ENCODE results near the gene NME9.

Gene NME9

DNA sequence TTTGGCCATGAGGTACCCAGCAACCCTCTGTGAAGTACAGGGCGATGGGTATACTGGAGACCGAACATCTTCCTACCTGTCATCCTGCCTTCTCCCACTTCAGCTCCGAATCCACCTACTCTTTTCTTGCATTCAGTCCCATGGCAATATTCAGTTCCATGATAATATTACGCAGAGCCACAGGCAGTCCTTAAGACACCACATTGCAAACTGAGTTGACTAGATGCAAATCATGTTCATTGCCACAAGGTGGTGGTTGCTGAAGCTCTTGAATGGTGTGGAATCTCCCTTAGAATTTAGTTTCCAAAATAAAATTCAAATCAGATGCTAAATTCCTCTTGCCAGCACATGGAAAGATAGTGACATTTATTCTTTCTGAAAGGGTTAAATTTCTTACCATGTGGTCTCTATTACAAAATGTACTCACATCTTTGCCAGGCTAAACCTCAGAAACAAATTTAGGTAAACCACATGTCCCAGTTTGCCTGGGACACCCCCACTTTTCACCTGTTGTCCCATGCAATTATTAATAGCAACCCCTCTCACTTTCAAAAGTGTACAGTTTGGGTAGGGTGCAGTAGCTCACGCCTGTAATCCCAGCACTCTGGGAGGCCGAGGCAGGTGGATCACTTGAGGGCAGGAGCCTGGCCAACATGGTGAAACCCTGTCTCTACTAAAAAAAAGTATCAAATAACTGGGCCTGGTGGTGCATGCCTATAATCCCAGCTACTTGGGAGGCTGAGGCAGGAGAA, 1.7 kb upstream of the NME9 start:
- no peak for DNase-seq

DNA sequence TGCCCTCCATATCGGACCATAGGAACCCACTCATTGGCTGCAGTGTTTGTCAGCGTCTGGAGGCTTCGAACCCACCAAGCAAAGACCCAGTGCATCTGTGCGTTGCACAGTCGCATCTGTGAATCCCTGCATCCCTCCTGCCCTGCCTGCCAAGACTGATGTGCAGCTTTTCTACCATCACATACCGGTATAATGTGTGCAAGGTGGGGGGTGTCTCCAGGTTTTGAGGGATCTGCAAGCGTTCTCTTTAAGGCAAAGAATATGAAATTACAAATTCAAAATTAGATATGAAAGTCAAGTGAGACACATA, 288 bp upstream of the NME9 start:
- DNase-seq: no peak

DNA sequence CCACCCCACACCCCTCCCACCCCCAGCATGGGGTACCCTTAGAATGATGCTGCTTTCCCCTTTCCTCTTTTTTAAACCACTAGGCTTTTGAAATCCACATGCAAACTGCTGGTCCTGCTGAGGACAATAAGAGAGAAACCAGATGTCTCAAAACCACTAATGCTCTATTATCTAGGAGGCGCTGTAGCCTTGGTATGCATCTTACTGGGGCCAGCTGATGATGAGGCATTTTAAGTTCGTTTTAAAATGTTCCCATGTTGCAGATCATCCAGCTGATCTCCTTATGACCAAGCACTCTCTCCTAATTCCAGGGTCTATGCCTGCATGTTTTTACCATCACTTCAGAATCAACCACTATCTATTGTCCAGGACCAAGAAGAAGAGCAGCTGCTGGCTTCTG, 1.3 kb downstream of the NME9 start:
- no peak for DNase-seq

DNA sequence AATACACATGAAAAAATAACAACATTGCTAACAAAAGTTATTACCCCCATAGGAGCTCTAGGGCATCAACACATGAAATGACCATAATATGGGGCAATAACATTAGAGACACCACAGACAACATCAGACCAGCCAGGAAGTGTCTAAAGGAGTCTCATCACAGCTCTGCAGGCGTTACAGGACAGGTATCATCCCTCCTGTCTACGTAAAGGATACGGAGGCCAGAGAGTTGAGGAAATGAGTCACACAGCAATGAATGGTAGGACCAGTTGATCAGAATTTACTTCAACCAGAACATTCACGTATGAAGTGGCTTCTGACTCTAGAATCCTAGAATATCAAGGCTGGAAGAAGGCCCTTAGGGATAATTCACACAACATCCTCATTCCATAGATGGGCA, 1.8 kb downstream of the NME9 start:
- DNase-seq: no peak

DNA sequence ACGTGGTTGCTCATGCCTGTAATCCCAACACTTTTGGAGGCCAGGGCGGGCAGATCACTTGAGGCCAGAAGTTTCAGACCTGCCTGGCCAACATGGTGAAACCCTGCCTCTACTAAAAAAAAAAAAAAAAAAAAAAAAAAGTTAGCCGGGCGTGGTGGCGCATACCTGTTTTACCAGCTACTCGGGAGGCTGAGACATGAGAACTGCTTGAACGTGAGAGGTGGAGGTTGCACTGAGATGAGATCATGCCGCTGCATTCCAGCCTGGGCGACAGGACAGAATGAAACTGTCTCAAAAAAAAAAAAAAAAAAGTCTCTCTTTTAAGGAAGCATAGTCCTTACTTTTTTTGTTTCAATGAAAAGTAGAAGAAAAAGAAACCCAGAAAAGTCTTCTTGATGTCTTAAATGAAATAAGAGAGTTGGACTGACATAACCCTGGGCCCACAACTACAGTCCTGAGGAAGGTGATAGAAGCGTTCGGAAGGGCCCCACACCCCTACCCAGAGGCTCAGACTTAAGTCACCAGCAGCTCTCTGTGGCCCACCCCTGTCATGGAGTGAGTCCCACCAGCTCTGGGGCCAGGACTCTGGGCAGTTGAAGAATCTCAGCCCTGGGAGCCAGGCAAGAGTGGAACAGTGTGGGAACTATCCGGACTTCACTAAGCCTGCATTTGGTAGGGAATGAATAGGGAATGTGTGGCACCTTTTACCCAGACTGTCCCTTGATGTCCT, 2.6 kb downstream of the NME9 start:
- DNase-seq: no peak

DNA sequence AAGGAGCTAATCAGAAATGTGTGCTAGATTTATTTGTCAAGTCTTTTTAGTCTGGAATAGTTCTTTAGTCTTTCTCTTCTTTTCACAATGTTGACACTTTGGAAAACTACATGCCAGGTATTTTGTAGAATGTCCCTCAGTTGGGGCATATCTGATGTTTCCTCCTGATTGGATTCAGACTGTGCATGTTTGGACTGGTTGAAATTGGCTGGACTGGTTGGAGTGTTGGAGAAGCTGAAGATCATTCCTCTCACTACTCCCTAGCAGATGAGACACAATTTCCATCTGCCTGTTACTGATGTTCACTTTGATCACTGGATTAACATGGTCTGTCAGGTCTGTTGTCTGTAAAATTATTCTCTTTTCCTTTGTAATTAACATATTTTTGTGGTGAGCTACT, 3.7 kb downstream of the NME9 start:
- DNase-seq: no peak

DNA sequence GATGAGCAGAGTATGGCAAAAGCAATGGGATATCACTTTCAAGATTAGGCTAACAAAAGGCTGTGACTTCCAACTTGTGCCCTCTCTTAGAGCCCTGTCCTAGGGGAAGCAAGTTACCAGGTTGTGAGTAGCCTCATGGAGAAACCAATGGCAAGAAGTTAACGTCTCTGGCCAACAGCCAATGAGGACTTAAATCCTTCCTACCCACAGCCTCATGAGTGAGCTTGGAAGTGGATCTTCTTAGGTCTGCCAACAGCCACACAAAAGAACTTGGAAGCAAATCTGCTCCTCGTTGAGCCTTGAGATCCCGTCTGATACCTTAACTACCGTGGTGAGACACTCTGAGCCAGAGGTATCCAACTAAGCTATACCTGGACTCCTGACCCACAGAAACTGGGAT, 5.7 kb downstream of the NME9 start:
- no peak for DNase-seq

DNA sequence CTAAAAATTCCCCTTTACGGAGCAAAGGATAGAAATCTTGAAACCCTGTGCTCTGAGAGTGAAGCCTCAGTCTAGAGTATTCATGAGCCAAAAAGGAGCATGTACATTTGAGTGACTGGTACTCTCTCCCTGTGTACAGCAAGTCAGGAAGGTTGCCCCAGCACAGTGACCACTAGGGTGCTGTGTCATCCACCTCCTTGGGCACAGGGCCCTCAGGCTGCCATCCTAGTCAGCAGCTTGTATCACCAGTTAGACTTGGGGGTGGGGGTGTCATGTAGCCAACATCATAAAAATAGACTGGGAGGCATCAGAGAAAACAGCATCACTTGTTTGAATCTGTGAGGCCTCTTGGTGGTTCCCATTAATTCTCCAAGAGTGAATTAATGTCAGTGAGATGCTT, 12.0 kb downstream of the NME9 start:
- no peak for DNase-seq

DNA sequence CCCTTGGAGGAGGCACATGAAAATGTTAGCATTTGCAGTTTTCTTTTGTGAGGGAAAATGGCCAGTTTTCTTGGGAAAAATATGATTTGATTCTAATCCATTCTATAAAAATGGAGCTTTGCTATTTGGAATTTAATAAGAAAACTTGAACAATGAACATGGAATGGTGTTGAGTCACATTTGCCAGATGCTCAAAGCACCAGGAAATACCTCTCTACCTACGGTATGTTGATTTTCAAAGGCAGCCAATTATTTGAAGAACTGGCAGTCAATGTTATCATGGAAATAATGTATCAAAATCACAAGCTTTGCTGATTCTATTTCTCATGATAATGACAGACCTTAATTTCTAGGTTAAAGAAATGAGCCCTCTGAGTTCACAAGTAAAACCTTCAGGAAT, 14.9 kb downstream of the NME9 start:
- DNase-seq: no peak

DNA sequence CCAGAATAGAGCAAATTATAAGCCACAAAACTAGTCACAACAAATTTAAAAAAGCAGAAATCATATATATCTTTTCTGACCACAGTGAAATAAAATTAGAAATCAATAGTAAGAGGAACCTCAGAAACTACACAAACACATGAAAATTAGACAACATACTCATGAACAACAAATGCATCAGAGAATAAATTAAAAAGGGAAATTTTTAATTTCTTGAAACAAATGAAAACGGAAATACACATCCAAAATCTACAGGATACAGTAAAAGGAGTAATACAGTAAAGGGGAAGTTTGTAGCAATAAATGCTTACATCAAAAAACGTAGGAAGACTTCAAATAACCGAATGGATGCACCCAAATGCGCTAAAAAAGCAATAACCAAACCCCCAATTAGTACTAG, 19.2 kb downstream of the NME9 start:
- DNase-seq: no peak

DNA sequence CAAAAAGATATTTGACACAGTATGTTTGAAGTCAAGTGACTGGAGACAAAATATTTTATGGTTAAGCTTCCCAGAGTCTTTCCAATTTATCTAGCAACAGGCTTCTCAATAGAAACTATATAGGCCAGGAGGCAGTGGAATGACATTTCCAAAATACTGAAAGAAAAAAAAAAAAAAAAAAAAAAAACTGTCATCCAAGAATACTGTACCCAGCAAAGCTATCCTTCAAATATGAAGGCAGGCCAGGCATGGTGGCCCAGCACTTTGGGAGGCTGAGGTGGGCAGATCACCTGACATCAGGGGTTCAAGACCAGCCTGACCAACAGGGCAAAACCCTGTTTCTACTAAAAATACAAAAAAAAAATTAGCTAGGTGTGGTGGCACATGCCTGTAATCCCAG, 20.9 kb downstream of the NME9 start:
- no peak for DNase-seq

DNA sequence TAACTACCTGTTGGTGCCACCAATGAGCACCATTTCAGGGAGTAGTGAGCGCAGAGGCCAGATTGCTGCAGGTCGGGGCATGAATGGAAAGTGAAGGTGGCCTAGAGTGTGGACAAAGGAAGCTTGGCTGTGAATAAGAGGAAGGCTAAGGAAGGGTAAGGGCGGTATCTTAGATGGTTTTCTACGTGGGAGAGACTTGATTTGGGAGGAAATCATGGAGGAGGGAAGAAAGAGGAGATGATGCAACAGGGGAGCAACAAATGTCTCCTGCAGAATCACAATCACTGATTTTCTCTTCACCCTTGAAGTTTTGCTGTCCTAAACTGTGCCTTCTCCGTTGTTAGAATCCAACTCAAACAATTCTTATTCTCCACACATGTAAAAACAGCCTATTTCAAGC, 21.8 kb downstream of the NME9 start:
- no peak for DNase-seq

DNA sequence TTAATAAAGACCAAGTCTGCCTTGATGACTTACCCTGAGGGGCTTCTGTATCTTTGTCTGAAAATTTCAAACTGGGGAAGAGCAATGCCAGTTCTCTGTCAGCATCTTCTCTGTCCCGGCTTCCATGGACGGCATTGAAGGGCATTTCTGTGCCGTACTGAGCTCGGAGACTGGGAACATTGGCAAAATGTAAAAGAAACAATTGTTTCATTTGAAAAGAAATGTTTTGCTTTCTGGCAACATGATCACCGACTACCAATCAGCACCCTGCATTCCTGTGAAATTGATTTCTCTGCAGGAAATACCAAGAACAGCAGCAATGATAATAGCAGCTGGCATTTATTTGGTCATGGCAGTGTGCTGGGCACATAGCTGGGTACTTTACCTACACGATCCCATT, 26.2 kb downstream of the NME9 start:
- DNase-seq: no peak

DNA sequence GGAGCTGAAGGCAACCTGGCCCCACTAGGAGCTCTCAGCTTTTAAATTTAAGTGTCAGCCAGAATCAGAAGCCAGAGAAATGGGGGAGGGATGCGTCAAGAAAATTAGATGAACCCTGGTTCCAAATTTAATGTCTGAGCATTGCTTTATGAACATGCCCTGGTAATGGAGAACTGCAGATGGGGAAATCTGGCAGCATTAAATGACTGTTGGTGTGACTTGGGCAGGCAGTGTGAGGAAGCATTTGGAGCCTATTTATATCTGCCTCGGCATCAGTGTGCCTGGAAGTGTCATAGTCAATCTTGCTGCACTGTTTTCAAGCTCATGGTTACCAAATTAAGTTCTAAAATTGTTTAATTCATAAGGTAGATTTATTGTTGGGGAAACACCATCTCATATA, 29.0 kb downstream of the NME9 start:
- DNase-seq: no peak

DNA sequence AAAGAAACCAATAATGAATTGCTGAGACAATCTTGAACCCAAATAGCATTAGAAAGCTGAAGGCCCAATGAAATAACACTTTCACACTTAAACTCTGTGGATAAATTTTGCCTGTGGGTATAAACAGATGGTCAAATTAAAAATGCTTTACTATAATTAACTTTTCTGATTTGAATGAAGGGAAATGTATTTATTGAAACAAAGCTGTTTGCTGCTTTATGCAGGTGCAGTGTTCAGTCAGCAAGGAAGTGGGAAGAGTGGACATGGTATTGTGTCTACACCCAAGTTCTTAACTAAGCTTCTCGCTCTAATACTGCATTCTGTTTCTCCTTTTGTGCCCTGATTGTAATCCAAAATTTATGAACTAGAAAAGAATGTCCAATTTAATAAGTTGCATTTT, 31.8 kb downstream of the NME9 start:
- DNase-seq: no peak

DNA sequence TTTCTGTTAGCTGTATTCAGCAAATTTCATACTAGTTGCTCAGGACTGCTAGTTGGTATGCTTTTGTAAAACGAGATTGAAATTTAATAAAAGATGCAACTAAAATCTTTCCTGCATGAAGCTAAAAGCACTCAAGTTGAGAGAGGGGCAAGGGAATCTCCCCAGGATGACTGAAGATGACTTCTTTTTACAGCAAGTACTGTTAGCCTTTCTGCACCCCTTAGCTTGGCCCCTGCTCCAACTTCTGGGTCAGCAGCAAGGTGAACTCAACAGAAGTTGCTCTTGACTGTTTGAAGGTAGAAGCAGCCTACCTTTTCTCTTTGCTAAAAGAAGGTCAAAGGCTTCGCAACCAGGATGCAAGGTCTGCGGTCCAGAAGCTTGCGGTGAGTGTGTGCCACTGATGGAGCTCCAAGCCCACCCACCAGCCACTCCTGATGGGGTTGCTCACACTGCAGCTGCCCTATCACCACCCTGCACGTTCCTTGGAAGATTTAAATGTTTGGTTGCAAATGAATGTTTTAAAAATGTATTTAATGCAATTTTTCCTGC, 32.5 kb downstream of the NME9 start:
- no peak for DNase-seq

DNA sequence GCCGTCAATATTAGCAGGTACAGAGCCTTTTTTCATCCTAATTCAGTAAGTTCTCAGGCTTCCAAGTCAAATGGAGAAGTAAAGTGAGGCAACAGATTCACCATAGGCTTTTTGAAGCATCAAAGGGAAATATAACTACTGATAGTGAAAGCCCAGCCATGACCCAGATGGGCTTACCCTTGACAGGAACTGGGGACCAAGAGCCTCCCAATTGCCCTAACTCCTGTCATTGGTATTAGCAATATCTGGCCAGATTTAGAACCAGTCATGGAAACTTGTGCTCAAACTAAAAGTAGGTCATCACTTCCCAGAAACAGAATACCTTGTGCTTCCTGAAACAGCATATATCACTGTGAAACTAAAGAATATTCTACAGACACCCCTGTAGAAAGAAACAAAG, 33.0 kb downstream of the NME9 start:
- no peak for DNase-seq

DNA sequence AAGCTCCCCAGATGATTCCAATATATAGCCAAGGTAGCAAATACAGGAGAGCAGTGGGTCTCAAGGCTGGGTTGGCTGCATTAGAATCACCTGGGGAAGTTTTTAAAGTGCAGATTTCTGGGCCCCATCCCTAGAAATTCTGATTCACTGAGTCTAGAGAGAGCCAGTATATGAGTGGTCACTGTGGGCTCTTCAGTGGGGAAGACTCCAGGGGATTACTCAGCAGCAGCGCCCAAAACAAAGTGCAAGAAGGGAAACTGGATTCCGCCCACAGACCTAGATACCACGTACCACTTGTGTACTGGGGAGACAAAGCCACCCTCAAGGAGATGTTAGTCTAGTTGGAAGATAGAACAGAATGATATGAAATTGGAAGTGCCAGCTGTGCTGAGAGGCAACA, 40.0 kb downstream of the NME9 start:
- DNase-seq: no peak

DNA sequence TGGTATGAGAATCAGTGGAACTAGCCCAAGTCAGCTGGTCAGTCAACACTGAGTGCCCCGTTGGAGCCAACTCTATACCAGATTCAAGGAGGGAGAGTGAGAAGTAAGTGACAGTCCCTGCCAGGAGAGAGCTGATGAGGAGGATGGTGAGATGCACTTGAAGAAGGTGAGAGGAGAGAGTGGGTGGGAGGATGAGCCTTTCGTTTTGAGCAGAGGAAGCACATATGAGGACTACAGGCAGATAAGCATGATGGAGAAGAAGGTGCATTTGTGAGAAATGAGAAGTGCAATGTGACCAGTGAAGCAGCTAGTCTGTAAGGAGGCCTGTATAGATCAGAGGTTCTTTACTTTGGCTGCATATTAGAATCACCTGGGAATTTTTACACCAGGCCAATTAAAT, 40.4 kb downstream of the NME9 start:
- no peak for DNase-seq

DNA sequence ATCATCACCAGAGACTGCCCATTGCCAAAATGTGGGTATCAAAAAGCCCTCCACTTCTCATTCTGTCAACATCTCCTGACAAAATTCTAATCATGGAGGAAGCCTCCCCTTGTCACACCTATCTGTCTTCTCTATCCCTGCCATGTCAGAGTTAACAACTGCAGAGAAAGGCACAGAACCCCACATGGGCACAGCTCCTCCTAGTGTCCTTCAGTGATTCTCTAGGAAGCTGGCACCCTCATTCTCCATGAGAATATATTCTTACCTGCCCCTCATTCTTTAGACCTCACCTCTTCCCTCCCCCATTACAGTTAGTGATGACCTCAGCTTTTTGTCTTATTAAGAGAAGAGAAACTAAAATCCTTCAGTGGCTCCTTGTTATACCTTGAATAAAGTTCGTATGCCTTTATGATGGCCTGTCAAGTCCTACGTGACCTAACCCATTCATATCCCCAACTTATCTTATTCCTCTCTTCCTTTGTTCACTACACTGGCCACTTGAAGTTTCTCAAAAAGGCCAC, 44.6 kb downstream of the NME9 start:
- no peak for DNase-seq

DNA sequence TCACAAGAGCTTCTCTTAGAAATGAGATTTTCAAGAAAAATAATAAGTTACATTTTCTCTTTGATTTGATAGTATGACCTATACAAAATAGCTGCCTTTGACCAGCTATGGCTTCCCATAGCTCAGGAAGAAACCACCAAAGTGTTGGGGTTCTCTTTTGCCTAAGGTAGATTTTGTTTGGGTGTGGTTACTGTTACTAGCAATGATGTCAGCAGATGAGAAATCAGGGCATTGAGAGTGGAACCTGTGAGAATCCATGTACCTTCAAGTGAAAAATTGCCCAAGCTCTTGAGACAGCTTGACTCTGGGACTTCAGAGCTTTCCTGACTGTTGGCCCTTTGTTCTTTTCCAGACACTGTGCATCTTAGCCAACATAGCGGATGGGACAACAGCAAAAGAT, 45.6 kb downstream of the NME9 start:
- DNase-seq: no peak

DNA sequence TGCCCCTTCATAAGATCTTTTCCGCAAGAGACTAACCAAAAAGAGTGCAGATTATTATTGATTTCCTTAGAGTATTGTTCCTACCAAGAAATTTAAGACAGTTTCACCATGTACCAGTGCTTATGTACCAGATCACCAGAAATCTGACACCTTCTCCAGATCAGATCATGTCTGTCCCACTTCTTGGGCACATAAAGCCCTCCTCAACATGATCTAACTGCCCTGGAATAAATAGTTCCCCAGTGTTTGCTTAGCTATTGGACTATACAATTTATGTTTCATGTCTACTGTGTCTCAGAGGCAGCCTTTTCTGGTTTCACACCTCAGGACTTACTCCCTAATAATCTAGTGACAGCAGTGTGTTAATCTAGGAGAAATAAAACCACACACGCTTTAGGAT, 46.8 kb downstream of the NME9 start:
- DNase-seq: no peak

DNA sequence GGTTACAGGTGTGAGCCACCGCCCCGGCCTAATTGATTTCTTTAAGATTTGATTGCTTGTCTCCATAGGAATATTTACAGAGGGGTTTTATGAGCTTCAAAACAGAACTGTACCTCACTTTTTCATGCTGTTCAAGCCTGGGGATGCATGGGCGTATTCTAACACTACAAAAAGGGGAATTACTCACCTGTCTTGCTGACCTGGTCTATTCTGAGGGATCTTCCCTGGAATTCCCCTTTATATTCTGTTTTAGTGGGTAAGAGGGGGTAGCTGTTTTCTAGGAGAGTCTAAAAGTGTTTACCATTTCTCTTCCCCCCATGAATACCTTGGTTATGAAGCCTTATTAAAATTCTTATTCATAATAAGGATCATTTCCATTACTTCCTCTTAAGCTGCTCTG, 48.1 kb downstream of the NME9 start:
- DNase-seq: no peak

DNA sequence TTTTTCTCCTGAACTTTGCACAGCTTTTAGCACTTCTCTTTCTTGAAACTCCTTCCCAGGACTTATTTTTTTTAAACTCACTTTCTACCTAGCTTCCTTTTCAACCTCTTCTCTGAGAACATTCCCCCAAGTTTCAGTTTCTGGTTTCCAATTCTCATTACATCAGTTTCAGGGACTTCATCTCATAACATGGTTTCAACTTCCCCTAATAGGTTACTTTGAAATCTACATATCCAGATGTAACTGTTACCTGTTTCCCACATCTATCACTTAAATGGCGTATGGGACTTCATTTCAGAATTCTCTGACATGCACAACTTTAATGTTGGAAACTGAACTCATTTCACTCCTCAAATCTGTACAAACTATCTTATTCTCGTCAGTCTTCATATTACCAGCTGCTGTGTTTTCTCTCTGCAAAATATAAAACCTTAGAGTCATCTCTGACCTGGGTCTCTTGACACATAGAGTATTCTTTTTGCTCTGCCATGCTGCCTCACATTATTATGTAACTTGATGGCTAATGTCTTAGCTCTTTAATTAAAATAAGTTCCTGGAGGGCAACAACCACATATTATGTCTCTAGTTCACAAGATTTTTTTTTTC, 58.4 kb downstream of the NME9 start:
- DNase-seq: no peak
